GM18507 (cell line): Measurements from ENCODE around the gene ERI3.

Experiments used
- DNase-seq: peaks from one replicate; pipeline ENCODE4 v3.0.0; 2011; ENCODE audit warnings: low read depth; ENCODE audit not compliant: insufficient read length; ENCODE audit errors: extremely low spot score
- FAIRE-seq: peaks from 2 replicates; lab custom pipeline; 2011; peaks lifted over from hg19 to GRCh38; lab: Jason Lieb, UNC

The ERI3 gene

GRCh38 chr1:44267438-44267837 lies 87.6 kb downstream of the ERI3 start:
- FAIRE-seq (no peak), DNase-seq (no peak)

DNA sequence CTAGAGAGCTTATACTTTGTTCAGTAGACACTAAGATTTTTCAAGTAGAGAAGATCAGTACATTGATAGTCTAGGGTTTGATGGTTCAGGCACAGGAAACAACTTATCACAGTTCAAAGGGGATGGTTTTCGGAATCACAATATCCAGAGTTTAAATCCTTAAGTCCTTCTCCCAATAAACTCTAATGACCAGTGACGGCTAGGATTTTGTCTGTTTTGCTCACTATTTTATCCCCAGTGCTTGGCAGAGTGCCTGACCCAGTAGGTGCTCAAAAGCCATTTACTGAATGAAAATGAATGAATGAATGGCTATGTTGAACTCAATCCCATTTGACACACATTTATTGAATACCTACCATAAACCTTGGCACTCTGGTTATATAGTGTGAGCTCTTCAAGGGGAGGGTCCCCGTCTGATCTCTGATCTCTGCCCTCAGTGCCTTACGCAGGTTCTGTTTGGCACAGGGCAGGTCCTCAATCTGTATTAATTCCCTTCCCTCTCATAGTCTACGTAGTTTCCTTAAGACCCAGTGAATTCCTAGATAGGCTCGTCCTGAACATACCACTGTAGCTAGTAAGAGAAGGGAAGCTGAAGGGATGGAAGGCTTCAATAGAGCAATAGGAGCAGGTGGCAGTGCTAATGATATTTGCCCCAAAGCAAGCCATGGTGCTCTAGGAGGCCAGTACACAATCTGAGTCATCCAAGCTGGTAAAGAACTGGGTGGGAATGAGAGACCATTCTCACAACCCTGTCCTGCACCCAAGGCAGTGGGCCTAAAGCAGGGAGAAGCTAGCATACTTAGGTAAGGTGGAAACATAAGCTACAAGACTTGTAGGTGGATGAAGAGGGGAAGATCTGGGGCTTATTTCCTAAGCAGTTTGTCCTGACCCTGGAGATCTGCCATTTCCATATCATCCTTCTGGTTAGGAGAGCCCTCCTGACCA lies 88.4 kb downstream of the ERI3 start:
- FAIRE-seq, result no peak
- no peak for DNase-seq

DNA sequence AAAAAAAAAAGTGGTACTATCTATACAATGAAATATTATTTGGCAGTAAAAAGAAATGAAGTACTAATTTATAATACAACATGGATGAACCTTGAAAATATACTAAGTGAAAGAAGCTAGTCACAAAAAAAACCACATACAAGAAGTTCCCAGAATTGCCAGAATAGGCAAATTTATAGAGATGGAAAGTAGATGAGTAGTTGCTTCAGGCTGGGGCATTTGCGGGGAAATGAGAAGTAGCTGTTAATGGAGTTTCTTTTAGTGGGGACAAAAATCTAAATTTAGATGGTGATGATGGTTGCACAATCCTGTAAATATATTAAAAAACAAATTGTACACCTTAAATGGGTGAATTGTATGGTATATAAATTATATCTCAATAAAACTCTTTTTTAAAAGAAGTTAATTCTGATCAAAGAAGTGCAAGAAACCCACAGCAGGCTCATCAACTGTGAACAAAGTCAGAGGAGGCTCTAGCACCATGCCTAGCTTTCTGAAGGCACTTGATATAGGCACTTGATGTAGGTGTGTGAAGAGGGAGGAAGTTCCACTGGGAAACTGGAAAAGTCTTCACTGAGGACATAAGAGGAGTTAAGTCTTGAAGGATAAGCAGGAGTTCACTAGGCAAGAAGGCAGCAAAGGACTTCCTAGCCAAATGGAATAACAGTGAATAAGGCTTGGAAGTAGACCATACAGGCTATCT lies 89.2 kb downstream of the ERI3 start:
- DNase-seq, result no peak
- no peak for FAIRE-seq

DNA sequence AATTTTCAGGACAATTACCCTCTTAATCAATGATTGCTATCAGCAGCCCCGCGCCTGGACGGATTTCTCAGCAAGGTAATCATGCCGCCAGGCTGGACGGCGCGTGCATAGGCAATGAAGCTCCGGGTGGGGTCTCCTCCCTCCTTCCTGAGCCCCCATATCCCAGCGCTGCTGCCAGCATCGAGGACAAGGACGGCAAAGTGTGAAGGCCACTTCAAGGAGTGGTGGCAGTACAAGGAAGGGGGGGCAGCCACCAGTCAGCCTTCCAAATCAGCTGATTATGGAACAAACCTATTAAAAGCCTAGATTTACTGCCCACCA lies 90.6 kb downstream of the ERI3 start:
- FAIRE-seq (no peak), DNase-seq (no peak)

GRCh38 chr1:44263568-44264450 lies 91.2 kb downstream of the ERI3 start:
- DNase-seq (no peak), FAIRE-seq (no peak)

GRCh38 chr1:44262816-44263567 lies 92.1 kb downstream of the ERI3 start:
- DNase-seq, result no peak

DNA sequence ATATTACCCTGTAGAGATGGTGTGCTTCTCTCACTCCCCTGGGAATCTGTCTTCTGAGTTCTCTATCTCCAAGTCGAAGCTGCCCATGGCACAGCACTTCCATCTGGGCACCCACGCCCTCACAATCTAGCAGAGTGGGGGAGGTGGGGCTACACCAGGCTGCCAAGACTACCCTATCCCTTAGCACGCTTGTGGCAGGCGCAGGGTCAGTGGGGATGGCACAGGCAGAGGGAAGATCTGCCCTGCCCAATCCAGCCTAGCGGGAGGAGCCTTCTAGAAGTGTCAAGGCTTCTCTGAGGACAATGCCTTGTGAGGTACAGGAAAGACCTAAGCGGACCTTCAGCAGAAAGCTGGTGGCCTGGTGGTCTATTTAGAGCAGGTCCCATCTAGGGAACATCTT lies 92.6 kb downstream of the ERI3 start:
- DNase-seq (no peak), FAIRE-seq (no peak)

More at GRCh38 chr1:44262816-44263567, 92.1 kb downstream of the ERI3 start:
- FAIRE-seq, result no peak

GRCh38 chr1:44261962-44262361 lies 93.1 kb downstream of the ERI3 start:
- DNase-seq (no peak), FAIRE-seq (no peak)

DNA sequence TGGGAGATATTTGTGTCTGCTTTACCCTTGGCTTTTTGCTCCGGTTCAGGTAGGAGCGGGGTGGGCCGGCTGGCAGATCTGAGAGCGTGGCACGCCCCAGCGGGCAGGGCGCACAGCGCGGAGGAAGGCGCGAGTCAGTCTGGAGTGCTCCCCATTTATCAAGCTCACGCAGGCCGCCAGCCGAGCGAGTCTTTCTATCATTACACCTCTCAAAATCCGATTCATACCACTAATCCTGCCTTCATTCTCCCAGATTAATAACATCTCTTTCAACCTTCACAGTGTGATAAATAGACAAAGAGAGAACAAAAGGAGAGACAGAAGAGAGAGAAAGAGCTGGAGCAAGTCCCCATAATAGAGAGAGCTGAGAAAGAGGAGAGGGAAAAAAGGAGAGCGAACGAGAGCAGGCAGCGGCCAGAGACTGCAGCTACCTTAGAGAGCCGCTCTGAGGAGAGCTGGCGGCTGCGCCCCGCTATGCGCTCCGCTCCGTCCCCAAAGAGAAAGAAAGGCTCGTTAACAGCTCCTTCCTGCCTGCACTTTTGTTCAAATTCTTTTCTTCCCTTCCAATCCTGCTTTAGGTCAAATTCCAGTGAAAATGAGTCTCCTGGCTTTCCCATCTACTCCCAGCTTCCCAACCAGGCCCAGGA lies 93.8 kb downstream of the ERI3 start:
- no peak for FAIRE-seq
- no peak for DNase-seq

DNA sequence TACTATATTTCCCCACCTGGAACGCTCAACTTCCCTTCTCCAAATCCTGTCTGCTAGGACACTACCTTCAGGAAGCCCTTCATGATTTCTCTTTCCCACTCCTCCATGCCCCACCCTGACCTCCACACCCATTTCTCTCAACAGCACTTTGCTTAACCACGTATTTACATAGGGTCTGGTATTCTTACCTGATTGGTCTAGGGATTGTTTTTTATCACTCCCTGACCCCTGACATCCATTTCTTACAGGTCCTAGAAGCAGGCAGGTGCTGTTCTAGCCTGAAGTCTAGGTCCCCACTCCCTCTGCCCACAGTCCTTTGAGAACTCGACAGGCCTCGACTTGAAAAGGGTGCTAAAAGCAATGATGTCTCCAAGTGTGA lies 94.3 kb downstream of the ERI3 start:
- DNase-seq (no peak), FAIRE-seq (no peak)

DNA sequence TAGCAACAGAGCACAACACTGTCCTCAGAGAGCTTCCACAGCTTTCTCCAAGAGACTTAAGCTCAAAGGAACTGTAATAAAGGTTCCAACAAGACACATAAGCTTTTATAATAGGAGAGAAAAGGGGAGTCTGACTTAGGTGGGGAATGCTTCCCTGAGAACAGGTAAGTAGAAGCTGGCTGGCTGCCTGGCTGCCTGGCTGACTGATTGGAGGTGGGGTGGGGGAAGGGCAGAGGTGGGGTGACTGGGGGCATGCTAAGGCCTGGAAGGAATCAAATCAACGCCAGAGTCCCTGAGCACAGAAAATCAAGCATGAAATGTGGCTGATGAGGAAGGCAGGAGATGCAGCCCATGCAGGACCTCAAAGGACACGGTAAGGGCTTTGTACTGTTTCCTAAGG lies 96.0 kb downstream of the ERI3 start:
- no peak for FAIRE-seq
- no peak for DNase-seq

GRCh38 chr1:44256762-44257554 lies 98.1 kb downstream of the ERI3 start:
- DNase-seq (no peak), FAIRE-seq (no peak)

GRCh38 chr1:44254392-44254910 lies 100.6 kb downstream of the ERI3 start:
- no peak for DNase-seq
- no peak for FAIRE-seq

DNA sequence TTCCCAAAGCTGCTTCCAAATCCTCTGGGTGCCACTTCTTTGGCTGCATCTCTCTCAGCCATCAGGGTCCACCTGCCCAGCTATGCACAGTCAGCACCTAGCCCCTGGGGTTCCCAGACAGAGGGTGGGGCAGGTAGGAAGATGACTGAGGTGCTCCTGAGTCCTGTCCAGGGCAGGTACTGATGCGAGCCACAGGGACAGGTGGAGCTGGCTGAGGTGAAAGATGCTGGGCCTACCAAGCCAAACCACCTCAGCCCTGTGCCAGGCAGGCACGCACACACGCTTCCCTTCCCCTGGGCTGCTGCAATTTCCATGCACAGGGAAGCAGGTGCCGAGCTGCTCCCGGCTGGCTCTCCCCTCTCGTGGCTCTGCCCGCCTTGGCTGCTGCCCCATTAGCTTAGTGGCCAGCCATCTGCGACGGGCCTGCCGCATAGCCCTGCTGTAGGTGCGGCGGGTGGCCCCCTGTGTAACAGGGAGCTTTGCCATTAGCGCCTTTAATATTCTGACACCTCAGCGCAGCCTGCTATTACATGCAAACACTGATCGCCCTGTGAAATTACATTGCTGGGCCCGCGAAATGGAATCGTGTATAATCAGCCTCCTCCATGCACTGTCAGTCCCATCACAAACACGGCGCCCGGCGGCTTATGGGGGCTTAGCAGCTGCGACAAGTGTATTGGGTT lies 102.9 kb downstream of the ERI3 start:
- FAIRE-seq (no peak), DNase-seq (no peak)

GRCh38 chr1:44251486-44251885 lies 103.6 kb downstream of the ERI3 start:
- no peak for DNase-seq

GRCh38 chr1:44250068-44250781 lies 104.8 kb downstream of the ERI3 start:
- FAIRE-seq, result no peak
- DNase-seq, result no peak

More at GRCh38 chr1:44251486-44251885, 103.6 kb downstream of the ERI3 start:
- no peak for FAIRE-seq

- DNase-seq (no peak), FAIRE-seq (no peak)
Measured at GRCh38 chr1:44249543-44249942, 105.5 kb downstream of the ERI3 start.
